ENCODE measurements around the gene CACNA1C.

DNA sequence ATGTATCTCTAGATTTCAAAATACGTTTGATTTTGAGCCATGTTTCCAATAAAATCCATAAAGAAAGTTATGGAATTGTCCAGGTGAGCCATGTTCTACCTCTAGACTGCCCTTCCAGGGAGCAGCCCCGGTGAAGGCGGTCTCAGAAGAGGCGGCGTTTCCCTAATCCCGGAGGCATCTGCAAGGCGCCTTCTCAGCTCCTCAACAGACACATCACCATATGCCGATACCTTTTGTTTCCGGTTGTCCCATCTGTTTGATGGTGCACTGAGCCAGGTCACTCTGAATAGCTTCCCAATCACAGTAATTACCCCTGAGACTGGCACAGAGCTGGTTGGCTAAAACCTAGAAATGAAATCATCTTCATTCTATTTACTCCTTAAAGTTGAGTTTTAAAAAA lies 436.5 kb downstream of the CACNA1C start:
- TF ChIP-seq POLR2A (IDR thresholded peaks at IDR 0.05; ENCODE audit: low read depth, low read length) (no peak), POLR2AphosphoS5 (IDR thresholded peaks at IDR 0.05; ENCODE audit: low read depth, low read length) (no peak), TAF1 (IDR thresholded peaks at IDR 0.05; ENCODE audit: low read depth, low read length) (no peak), PAX5 (IDR thresholded peaks at IDR 0.05; ENCODE audit: insufficient read depth, low read length, severe bottlenecking) (no peak), POU2F2 (IDR thresholded peaks at IDR 0.05; ENCODE audit: low read depth, low read length) (no peak)

Data from GM12891 (cell line).